ENCODE data around the gene SAMD8. TPM values are rescaled to one million over a fixed set of nuclear protein-coding genes. Genes with fewer than 3 reads are reported as not detected.

SAMD8 gene
- total RNA-seq, 2 donors from 2014 or later = 8.9 to 21.5 TPM

DNA sequence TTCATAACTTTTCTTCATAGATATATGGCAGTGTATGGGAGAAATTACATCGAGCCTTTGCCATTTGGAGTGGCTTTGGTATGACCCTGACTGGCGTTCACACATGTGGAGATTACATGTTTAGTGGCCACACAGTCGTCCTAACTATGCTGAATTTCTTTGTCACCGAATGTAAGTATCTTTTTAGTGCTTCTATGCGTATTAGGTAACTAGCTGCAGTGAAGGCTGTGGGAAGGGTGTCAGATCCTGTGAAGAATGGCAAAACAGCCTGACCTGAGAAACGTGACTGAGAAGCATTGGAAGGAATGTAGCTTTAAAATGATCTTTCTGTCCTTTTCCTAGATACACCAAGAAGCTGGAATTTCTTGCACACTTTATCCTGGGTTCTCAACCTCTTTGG is 64.6 kb downstream of the SAMD8 start:
- DNase-seq = no peak
- no peaks in the 10 kb centered on the region for H3K9me3 ChIP-seq
- H3K27me3 ChIP-seq = no peaks in the 10 kb centered on the region
- H3K4me3 ChIP-seq = no peak overlapping the region
- no peak overlapping the region for H3K9ac ChIP-seq (ENCODE audit: low read depth in 2 of 2, low read length in 2 of 2)
- intact Hi-C loops (cut with DNase I) = no loop called here
- peaks cover 2% of the 10 kb centered on the region for H3K4me1 ChIP-seq
- no peak overlapping the region for H3K27ac ChIP-seq
- H3K36me3 ChIP-seq = no peaks in the 10 kb centered on the region
- TF ChIP-seq, protein P1, sequence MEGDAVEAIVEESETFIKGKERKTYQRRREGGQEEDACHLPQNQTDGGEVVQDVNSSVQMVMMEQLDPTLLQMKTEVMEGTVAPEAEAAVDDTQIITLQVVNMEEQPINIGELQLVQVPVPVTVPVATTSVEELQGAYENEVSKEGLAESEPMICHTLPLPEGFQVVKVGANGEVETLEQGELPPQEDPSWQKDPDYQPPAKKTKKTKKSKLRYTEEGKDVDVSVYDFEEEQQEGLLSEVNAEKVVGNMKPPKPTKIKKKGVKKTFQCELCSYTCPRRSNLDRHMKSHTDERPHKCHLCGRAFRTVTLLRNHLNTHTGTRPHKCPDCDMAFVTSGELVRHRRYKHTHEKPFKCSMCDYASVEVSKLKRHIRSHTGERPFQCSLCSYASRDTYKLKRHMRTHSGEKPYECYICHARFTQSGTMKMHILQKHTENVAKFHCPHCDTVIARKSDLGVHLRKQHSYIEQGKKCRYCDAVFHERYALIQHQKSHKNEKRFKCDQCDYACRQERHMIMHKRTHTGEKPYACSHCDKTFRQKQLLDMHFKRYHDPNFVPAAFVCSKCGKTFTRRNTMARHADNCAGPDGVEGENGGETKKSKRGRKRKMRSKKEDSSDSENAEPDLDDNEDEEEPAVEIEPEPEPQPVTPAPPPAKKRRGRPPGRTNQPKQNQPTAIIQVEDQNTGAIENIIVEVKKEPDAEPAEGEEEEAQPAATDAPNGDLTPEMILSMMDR (IDR thresholded peaks at IDR 0.05) = no peak

DNA sequence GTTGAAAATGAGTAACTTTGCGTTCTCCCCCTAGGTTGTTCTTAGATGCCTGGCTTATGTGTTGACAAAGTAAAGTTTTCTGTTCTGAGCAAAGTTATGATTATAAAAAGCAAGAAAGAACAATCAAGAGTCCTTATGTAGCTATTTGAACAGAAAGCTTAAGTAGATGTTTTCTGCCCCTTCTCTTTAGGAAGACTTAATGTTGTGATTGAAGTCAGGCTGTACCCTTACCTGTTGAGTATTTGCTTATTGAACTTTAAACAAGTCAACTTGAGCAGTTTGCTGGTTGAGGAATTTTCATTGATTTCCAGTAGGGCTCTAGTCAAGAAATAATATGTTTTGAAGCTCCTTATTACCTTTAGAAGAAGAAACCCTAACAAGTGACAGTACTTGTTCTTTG is 65.3 kb downstream of the SAMD8 start:
- peaks cover 4% of the 10 kb centered on the region for H3K4me1 ChIP-seq
- TF ChIP-seq, protein P1 (IDR thresholded peaks at IDR 0.05) = no peak
- no peak overlapping the region for H3K27ac ChIP-seq
- no peak overlapping the region for H3K4me3 ChIP-seq
- no peaks in the 10 kb centered on the region for H3K9me3 ChIP-seq
- no peaks in the 10 kb centered on the region for H3K27me3 ChIP-seq
- no peak overlapping the region for H3K9ac ChIP-seq (ENCODE audit: low read depth in 2 of 2, low read length in 2 of 2)
- no peaks in the 10 kb centered on the region for H3K36me3 ChIP-seq
- intact Hi-C loops (cut with DNase I) = no loop called here
- no peak for DNase-seq

DNA sequence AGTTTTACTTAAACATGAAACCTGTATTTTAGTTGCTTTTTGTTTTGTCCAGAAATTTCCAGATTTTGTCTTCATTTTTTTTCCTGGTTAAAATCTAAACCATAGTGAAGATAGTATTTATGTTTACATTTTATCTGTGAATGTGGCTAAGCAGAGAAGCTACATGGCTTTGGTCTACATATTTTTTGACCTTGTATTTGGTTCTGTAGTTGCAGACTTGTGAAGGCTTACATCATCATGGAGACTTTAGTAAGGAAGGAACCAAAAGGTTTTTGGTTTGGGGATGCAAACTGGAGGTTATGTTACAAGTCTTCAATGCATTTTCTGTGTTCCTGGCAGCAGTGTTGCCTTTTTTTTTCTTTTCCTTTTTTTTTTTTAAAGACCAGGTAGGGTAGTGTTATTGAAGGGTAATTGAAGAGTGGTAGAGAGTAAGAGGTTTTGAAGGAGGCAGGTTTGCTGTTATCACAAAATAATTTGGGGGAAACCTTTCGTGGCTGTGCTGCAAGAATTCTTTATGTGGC is 68.3 kb downstream of the SAMD8 start:
- DNase-seq = no peak
- Histone ChIP-seq H3K36me3 (no peaks in the 10 kb centered on the region), H3K4me3 (no peak overlapping the region), H3K9ac (ENCODE audit: low read depth in 2 of 2, low read length in 2 of 2) (no peak overlapping the region), H3K4me1 (peaks cover 4% of the 10 kb centered on the region), H3K27ac (no peak overlapping the region), H3K9me3 (no peaks in the 10 kb centered on the region), H3K27me3 (no peaks in the 10 kb centered on the region)
- TF ChIP-seq, protein P1 (IDR thresholded peaks at IDR 0.05) = no peak
- intact Hi-C loops (cut with DNase I) = no loop called here

DNA sequence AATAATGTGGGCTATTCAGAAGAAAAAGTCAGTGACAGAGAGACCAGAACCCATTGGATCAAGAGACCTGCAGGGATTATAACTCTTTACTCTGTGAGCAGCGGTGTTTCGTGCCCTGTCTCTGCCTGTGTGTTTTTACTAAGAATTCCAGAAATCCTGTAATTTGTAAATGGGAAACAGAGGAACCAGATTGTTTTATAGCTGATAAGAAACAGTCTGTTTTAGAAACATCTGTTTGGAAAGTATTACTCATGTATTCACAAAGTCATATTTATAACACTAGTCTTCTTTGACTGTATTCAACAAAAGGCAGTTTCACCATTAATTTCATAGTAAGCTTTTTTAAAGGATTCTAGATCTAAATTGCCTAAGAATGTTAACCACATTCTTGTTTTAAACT is 69.1 kb downstream of the SAMD8 start:
- intact Hi-C loops (cut with DNase I) = no loop called here
- Histone ChIP-seq H3K27ac (no peak overlapping the region), H3K9me3 (no peaks in the 10 kb centered on the region), H3K4me1 (peaks cover 4% of the 10 kb centered on the region), H3K9ac (ENCODE audit: low read depth in 2 of 2, low read length in 2 of 2) (no peak overlapping the region), H3K36me3 (no peaks in the 10 kb centered on the region), H3K4me3 (no peak overlapping the region), H3K27me3 (no peaks in the 10 kb centered on the region)
- no peak for DNase-seq
- TF ChIP-seq, protein P1 (IDR thresholded peaks at IDR 0.05) = no peak

DNA sequence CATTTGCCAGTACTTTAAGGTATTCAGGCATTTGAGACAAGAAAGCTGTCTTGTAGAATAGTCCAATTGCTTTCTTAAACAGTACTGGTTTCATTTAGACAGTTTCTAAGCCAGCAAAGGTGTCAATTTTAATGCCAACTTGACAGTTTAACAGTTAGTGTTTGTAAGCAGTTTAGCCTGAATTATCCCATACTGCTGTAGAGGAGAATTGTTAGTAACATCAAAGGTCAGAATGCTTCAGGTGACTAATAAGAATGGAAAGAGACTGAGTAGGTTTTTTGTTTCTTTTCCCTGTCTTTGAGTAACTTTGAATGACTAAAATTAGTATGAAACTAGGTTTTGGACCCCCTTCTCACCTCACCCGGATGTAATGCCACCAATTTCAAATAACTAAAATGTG is 69.6 kb downstream of the SAMD8 start:
- TF ChIP-seq, protein P1 (IDR thresholded peaks at IDR 0.05) = no peak
- Histone ChIP-seq H3K36me3 (no peaks in the 10 kb centered on the region), H3K9ac (ENCODE audit: low read depth in 2 of 2, low read length in 2 of 2) (no peak overlapping the region), H3K9me3 (no peaks in the 10 kb centered on the region), H3K4me1 (peaks cover 4% of the 10 kb centered on the region), H3K4me3 (no peak overlapping the region), H3K27ac (no peak overlapping the region), H3K27me3 (no peaks in the 10 kb centered on the region)
- DNase-seq = no peak
- intact Hi-C loops (cut with DNase I) = no loop called here

All from colonic mucosa (tissue), 4 donors.